GM19025 (cell line): ENCODE data around the gene HBEGF.

Experiments used
- ATAC-seq: cut with Tn5 transposase; IDR thresholded peaks from one replicate; pipeline ENCODE4 v1.9.1; 2021; ENCODE audit warnings: mild to moderate bottlenecking, low read depth, moderate library complexity; ENCODE audit not compliant: unreplicated experiment

HBEGF gene

DNA sequence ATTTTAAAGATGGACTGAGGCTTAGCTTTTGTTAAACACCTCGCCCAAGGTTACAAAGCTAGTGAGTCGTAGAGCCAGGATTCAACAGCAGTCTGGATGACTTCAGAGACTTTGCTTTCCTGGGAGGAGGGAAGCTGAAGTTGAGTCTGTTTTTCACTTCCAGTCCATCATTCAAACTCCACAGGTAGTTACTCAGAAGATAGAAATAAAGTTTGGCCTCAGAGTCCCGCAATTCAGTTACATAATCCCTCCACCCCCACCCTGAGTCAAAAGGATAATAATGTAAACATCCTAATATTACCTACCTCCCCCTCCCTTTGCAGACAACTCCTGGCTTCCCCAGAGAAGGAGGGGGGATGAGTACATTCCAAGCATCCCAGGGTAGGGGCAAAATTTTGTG is 8.1 kb downstream of the HBEGF start:
- ATAC-seq, result no peak

DNA sequence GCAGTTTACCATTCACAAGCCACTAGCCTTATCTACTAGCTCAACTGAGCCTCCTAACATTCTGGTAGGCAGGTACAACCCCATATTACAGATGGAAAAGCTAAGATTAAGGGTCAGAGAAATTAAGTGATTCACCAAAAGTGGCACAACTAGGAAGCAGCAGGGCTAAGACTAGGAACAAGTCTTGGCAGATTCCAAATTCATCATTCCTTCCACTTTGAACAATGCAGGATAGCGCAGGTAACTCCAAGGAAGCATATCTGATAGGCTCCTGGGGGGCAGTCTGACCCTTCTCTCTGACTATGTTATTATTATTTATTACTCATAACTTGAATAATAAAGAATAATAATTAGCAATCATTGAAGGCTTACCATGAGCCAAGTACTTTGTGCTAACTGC is 8.5 kb downstream of the HBEGF start:
- ATAC-seq, result no peak

DNA sequence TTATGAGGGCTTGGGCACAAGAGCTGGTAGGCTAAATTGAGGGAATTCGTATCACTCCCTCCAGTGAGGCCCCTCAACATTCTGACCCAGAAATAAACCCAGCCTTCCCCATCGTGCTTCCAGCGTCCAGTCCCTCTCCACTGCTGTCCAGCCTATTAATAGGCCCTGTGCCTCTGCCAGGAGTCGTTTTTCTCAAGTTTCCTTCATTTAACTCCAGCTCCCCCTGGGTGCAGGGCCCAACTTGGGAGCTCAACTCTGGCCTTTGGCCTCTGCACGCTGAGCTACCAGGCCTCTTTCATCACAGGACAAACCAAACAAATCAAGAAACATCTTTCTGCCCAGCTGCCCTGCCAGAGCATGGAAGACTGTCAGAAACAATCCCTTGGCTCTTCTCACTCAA is 10.0 kb downstream of the HBEGF start:
- no peak for ATAC-seq

- no peak for ATAC-seq
Observed at GRCh38 chr5:140331638-140332037, 14.8 kb downstream of the HBEGF start.

- no peak for ATAC-seq
Observed at GRCh38 chr5:140329739-140330481, 16.5 kb downstream of the HBEGF start.

GRCh38 chr5:140328036-140328764 is 18.2 kb downstream of the HBEGF start:
- peak; percentile 59 for ATAC-seq

- ATAC-seq, result no peak
Observed at GRCh38 chr5:140327589-140327988, 18.8 kb downstream of the HBEGF start.

GRCh38 chr5:140325486-140325885 is 20.9 kb downstream of the HBEGF start:
- no peak for ATAC-seq

DNA sequence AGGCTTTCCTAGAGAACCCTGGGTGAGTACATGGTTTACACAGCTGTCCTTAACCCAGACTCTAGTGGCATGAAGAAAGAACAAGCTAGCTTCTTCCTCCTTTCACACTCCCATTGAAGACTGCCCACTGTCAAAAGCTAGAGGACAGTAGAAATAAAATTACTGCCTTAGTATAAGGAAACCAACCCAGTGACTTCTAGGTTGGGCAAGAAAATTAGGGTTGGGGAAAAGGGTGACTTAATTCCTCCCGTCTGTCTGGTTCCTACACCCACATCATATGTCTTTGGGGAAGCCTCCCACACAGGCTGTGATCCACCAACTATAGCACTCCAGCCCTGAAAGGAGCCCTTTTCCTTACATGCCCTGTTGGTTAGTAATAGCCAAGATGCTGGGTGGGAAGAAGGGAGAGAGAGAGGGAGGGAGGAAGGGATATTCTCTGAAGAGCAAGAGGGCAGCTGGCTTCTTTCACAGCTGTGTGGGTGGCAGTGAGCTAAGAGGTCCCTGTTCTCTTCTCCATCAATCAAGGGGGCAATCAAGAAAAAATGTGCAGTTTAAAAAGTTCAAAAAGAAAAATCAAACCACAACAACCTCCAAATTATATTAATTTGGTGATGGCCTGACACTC is 21.7 kb downstream of the HBEGF start:
- no peak for ATAC-seq

DNA sequence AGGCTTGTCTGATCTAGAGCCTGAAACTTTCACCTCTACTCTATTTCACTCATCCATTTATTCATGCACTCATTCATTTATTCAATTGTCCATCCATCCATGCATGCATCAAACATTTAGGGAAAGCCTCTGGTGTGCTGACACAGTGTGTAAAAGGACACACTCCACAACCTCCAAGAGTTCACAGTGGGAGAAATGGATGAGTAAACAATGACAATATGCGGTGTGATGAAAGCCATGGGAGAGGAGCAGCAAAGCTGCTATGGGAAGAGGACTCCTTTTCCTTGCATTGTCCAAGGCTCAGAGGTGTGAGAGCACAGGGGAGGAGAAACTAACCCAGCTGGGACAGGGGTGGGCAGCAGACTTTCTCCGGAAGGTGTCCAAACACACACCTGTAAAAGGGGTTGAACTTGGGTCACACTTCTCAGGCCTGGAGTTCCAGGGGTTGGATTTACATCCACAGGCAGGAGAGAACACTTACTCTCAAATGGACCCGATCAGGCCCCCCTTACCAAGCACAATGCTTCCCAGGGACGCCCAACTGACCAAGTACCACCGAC is 22.3 kb downstream of the HBEGF start:
- no peak for ATAC-seq

DNA sequence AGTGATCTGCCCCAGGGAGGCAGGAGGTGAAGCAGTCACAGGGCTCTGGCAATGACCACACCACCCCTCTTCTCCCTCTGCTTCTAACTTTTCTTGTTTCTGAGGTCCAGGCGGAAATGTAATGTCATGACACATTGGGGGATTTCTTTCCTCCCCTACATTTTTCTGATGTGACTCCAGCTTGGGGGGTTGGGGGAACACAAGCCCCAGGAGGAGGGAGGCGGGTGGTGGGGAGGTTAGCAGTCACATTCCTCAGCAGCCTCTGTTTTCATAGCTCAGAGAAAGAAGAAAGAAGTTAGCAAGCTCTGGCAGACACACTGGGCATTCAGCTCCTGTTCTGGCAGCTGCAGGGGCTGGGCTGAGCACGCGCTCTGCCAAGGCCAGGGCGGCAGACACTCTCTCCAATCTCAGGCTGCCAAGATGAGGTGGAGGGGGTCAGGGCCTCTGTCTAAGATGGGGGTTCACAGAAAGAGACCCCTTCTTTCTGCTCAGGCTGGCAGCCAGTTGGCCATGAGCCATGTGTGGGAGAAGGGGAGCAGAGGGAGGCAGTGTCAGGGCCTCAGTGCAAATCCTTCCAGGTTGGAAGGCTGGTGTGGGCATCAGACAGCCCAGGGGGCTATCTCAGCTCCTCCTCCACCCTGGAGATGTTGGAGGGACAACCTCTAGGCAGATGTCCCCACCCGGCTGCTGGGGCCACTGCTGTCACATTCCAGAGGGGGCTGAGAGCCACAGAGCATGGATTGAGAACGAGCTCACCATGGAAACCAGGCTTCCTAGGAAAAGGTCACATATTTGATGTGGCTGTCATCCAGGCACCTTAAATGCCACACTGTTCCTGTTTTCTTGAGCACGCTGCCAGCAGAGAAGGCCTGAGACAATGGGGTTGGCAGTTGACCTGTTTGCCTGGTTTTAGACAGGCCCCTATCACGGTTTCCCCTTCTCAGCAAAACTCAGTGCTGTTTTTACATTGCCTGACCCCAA is 23.4 kb downstream of the HBEGF start:
- no peak for ATAC-seq

- ATAC-seq, result peak; percentile 71
Observed at GRCh38 chr5:140321796-140322195, 24.6 kb downstream of the HBEGF start.

DNA sequence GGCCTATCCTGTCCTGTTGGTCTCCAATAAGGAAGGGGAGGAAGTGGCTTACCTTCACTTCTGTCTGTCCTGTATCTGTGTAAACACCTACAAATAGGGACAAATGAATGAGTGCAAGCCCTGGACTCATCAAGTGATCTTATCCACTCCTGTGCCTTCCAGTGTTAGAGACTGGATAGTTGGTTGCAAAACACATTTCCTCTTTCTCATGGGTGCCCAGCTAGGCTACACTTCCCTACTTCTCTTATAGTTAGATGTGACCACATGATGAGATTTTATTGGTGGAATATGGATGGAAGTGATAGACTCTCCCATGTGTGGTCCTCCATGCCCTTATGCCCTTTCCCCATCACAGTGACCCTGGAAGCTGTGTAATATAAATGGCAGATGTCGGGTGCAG is 26.6 kb downstream of the HBEGF start:
- ATAC-seq, result no peak

DNA sequence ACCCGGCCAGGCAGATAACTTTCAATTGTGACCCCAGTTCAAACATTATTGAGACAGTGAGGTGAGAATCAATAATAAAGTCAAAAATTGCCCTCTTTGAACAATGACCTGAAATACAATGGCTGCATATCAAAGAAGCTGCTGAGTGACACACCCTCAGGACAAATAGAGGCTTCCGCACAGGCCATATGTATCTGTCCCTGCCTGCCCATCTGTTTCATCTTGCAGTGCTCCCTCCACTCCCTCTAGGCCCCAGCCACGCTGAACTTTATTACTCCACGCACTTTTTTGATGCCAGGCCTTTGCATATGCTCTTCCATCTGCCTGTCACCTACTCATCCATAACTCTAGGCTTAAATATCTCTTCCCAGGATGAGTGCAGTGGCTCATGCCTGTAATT is 27.6 kb downstream of the HBEGF start:
- no peak for ATAC-seq

DNA sequence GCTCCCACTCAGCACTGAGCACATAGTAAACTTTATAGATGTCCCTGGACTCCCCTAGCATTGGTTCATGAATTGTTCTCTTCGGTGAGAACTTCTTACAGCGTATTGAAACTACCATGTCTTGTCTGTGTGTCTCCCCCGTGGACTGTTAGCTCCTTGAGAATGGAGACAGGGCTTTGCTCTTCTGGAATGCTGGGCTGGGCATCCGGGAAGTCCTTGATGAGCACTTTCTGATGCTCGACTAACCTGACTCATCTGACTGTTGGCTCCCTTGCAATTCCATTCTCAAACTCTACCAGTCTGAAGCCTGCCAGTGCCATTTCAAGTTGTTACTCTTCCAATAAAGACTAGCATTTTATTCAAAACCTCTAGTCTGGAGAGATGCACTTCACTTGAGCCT is 28.5 kb downstream of the HBEGF start:
- ATAC-seq, result no peak

- no peak for ATAC-seq
Observed at GRCh38 chr5:140312791-140313189, 33.6 kb downstream of the HBEGF start.

DNA sequence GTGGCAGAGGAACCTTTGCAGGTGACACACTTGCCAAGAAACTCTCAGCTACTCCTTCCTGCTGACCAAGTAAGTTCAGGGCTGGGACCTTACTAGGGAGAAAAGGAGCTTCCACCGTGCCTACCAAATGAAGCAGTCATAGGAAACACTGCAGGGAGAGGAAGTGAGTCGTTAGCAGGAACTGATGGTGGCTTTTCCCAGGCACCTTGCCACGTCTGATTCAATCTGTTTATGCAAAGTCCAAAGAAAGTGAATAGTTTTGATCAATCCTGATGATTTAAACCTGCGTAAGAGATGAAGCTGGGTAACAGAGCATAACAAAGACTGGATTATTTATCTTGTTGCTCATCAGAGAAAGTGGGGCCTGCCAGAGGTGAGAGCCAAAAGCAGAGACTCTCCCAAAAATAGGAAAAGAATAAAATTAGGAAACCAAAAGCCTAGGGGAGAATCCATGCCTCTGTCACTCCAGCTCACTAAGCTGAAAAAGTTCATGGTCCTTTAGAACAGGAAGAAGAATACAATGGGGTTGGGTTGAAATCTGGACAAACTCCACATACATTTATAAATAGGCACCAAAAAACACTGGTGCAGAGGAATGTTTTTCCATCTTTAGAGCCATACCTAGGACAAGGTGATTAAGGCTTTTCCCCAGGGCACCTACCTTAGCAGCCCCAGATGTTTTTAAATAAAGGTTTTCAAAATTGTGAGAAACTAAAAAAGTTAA is 34.2 kb downstream of the HBEGF start:
- ATAC-seq, result no peak

GRCh38 chr5:140311011-140311467 is 35.4 kb downstream of the HBEGF start:
- ATAC-seq, result no peak

GRCh38 chr5:140310434-140310833 is 36.0 kb downstream of the HBEGF start:
- no peak for ATAC-seq
